Parathyroid adenoma (tissue), 2 donors: Measurements from ENCODE around the gene NIP7.

Experiments used
- H2AFZ ChIP-seq: fragments of 300-600 bp; sonication (generic); one replicate; pipeline ENCODE4 v1.7.0; 2017; ENCODE audit warnings: antibody characterized with exemption, mild to moderate bottlenecking
- H3K27ac ChIP-seq: fragments of 300-600 bp; sonication (generic); one replicate; pipeline ENCODE4 v1.7.0; 2017
- H3K27me3 ChIP-seq: fragments of 300-600 bp; sonication (generic); one replicate; pipeline ENCODE4 v1.7.0; 2017; ENCODE audit warnings: low read length; ENCODE audit not compliant: control insufficient read depth, insufficient read depth
- H3K36me3 ChIP-seq: fragments of 300-600 bp; sonication (generic); one replicate; pipeline ENCODE4 v1.7.0; 2017; ENCODE audit warnings: low read length; ENCODE audit not compliant: control insufficient read depth, insufficient read depth
- H3K4me1 ChIP-seq: fragments of 300-600 bp; sonication (generic); one replicate; pipeline ENCODE4 v1.7.0; 2017; ENCODE audit warnings: control low read depth
- H3K4me2 ChIP-seq: fragments of 300-600 bp; sonication (generic); one replicate; pipeline ENCODE4 v1.7.0; 2017; ENCODE audit warnings: low read length
- H3K4me3 ChIP-seq: fragments of 300-600 bp; sonication (generic); one replicate; pipeline ENCODE4 v1.7.0; 2017; ENCODE audit warnings: low read depth, low read length
- H3K79me2 ChIP-seq: fragments of 300-600 bp; sonication (generic); one replicate; pipeline ENCODE4 v1.7.0; 2017; ENCODE audit warnings: control low read depth
- H3K9ac ChIP-seq: fragments of 300-600 bp; sonication (generic); one replicate; pipeline ENCODE4 v1.7.0; 2017; ENCODE audit warnings: mild to moderate bottlenecking
- H3K9me3 ChIP-seq: fragments of 300-600 bp; sonication (generic); one replicate; pipeline ENCODE4 v1.7.0; 2017; ENCODE audit warnings: low read length; ENCODE audit not compliant: control insufficient read depth
- CTCF ChIP-seq: fragments of 300-600 bp; sonication (generic); IDR thresholded peaks from one replicate; pipeline ENCODE4 v1.7.0; 2017; ENCODE audit warnings: antibody characterized with exemption, mild to moderate bottlenecking
- donor health status: primary hyperparathyroidism.

Gene NIP7

DNA sequence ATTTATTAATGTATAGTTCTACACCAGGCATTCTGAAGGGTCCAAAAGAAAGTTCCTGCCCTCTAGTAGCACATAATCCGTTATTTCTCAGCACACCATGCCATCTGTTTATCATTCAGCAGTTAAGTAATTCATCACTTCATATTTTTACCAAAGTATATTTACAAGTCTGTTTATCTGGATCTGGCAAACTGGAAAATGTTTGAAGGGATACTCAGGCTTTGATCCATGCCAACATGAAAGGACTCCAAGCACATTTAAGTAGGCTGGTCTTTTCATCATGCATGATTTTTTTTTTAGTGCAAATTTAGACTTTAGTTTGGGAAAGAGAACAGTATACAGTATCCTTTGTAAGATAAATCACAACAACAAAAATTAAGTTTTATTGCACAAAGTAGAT, 32.5 kb upstream of the NIP7 start:
- no peak for TF ChIP-seq CTCF
- Histone ChIP-seq H3K4me1 (no peaks in the 10 kb centered on the region), H3K36me3 (no peaks in the 10 kb centered on the region), H3K27me3 (no peaks in the 10 kb centered on the region), H3K4me3 (no peak overlapping the region), H3K9ac (no peak overlapping the region), H2AFZ (no peak overlapping the region), H3K27ac (no peak overlapping the region), H3K79me2 (peaks cover 3% of the 10 kb centered on the region), H3K9me3 (no peaks in the 10 kb centered on the region), H3K4me2 (no peak overlapping the region)

- Histone ChIP-seq H3K27me3 (no peaks in the 10 kb centered on the region), H3K9ac (no peak overlapping the region), H3K36me3 (no peaks in the 10 kb centered on the region), H2AFZ (no peak overlapping the region), H3K27ac (no peak overlapping the region), H3K4me1 (no peaks in the 10 kb centered on the region), H3K4me3 (no peak overlapping the region), H3K4me2 (no peak overlapping the region), H3K79me2 (peaks cover 6% of the 10 kb centered on the region), H3K9me3 (no peaks in the 10 kb centered on the region)
- TF ChIP-seq CTCF, result no peak
Observed at GRCh38 chr16:69307856-69308255, 31.7 kb upstream of the NIP7 start.

- H3K36me3 ChIP-seq, result no peaks in the 10 kb centered on the region
- H3K27me3 ChIP-seq, result no peaks in the 10 kb centered on the region
- no peaks in the 10 kb centered on the region for H3K4me1 ChIP-seq
- H3K4me3 ChIP-seq, result no peak overlapping the region
- TF ChIP-seq CTCF, result no peak
- no peak overlapping the region for H3K4me2 ChIP-seq
- no peaks in the 10 kb centered on the region for H3K9me3 ChIP-seq
- no peak overlapping the region for H3K27ac ChIP-seq
- no peak overlapping the region for H2AFZ ChIP-seq
- peaks cover 17% of the 10 kb centered on the region for H3K79me2 ChIP-seq
- H3K9ac ChIP-seq, result no peak overlapping the region
Observed at GRCh38 chr16:69309316-69309715, 30.3 kb upstream of the NIP7 start.

- peak within 1 kb of the TSS; percentile 47 for H3K9ac ChIP-seq
- peaks cover 33% of the 10 kb centered on the region for H3K79me2 ChIP-seq
- H3K27me3 ChIP-seq, result no peaks in the 10 kb centered on the region
- peak within 1 kb of the TSS; percentile 86 for H2AFZ ChIP-seq
- peak within 1 kb of the TSS; percentile 97 for H3K4me2 ChIP-seq
- peak; percentile 83 for TF ChIP-seq CTCF
- H3K27ac ChIP-seq, result peak within 1 kb of the TSS; percentile 72
- no peaks in the 10 kb centered on the region for H3K9me3 ChIP-seq
- no peaks in the 10 kb centered on the region for H3K4me1 ChIP-seq
- H3K36me3 ChIP-seq, result no peaks in the 10 kb centered on the region
- peak within 1 kb of the TSS; percentile 54 for H3K4me3 ChIP-seq
Observed at GRCh38 chr16:69310653-69311532, 28.7 kb upstream of the NIP7 start, which contains the start of gene VPS4A. Gene VPS4A (plus strand): TSS chr16:69311350. CDS start chr16:69311512, 162 bp downstream.
